SW480 (cell line): ENCODE measurements around the gene PTPRA.
"Not testable (repeated sequence)": the region's sequence is repeated elsewhere in the genome, so short reads cannot be mapped to it uniquely, and the experiment has no call there.

Experiments
- DNase-seq: peaks from one replicate; pipeline ENCODE4 v3.0.0-alpha.2; 2016; ENCODE audit warnings: low spot score

The PTPRA gene

GRCh38 chr20:2998728-2999127, 125.4 kb downstream of the PTPRA start:
- DNase-seq, result no peak

GRCh38 chr20:3000852-3001523, 127.7 kb downstream of the PTPRA start:
- DNase-seq, result peak; percentile 61

GRCh38 chr20:3003416-3003815, 130.1 kb downstream of the PTPRA start:
- no peak for DNase-seq

GRCh38 chr20:3010985-3011723, 137.9 kb downstream of the PTPRA start:
- peak; percentile 60 for DNase-seq

GRCh38 chr20:3011752-3012151, 138.5 kb downstream of the PTPRA start:
- no peak for DNase-seq

GRCh38 chr20:3013771-3014170, 140.5 kb downstream of the PTPRA start:
- DNase-seq, result no peak

- DNase-seq, result no peak
Observed at GRCh38 chr20:3014179-3014578, 140.9 kb downstream of the PTPRA start.

- no peak for DNase-seq
Observed at GRCh38 chr20:3014662-3015061, 141.4 kb downstream of the PTPRA start.

GRCh38 chr20:3015302-3015701, 142.0 kb downstream of the PTPRA start:
- not testable (repeated sequence) for DNase-seq

GRCh38 chr20:3021327-3021726, 148.0 kb downstream of the PTPRA start:
- DNase-seq, result no peak

- no peak for DNase-seq
Observed at GRCh38 chr20:3021777-3022176, 148.5 kb downstream of the PTPRA start.

GRCh38 chr20:3022559-3023490, 149.5 kb downstream of the PTPRA start:
- DNase-seq, result not testable (repeated sequence)

GRCh38 chr20:3027987-3028386, 154.7 kb downstream of the PTPRA start:
- no peak for DNase-seq

GRCh38 chr20:3031524-3032147, 158.4 kb downstream of the PTPRA start:
- no peak for DNase-seq

GRCh38 chr20:3032624-3033023, 159.3 kb downstream of the PTPRA start:
- no peak for DNase-seq

GRCh38 chr20:3037654-3038053, 164.4 kb downstream of the PTPRA start:
- no peak for DNase-seq

GRCh38 chr20:3038454-3038853, 165.2 kb downstream of the PTPRA start:
- no peak for DNase-seq

- no peak for DNase-seq
Observed at GRCh38 chr20:3039426-3039825, 166.1 kb downstream of the PTPRA start.

GRCh38 chr20:3040086-3040485, 166.8 kb downstream of the PTPRA start:
- DNase-seq, result no peak

- no peak for DNase-seq
Observed at GRCh38 chr20:3041854-3042409, 168.7 kb downstream of the PTPRA start.

- no peak for DNase-seq
Observed at GRCh38 chr20:3042625-3043024, 169.3 kb downstream of the PTPRA start.

- no peak for DNase-seq
Observed at GRCh38 chr20:3043322-3043721, 170.0 kb downstream of the PTPRA start, which contains the start of gene GNRH2. TSS of gene GNRH2 (plus strand) at chr20:3043622. CDS start at chr20:3044415, 793 bp downstream.
